CD8-positive, alpha-beta memory T cell (primary cell): ENCODE results near the gene NT5C. TPM values are rescaled to one million over a fixed set of nuclear protein-coding genes. Genes with fewer than 3 reads are reported as not detected.
"Not testable (repeated sequence)": the region's sequence is repeated elsewhere in the genome, so short reads cannot be mapped to it uniquely, and the experiment has no call there.

ENCODE experiments used
- CTCF ChIA-PET: fragments of 350-600 bp; sonication (Branson Sonifier 250); formaldehyde crosslinking; loops from one replicate; lab custom pipeline; 2021; ENCODE audit warnings: antibody characterized with exemption; lab: Charles Lee
- POLR2A ChIA-PET: fragments of 350-600 bp; sonication (Branson Sonifier 250); formaldehyde crosslinking; loops from one replicate; lab custom pipeline; 2021; ENCODE audit warnings: antibody characterized with exemption; lab: Charles Lee
- DNase-seq, 5 donors: peaks; one replicate each; pipeline versions ENCODE4 v3.0.0 to v3.0.0-alpha.2; 2020 to 2022; ENCODE audit warnings: mixed read lengths in 1 of 5
- H3K27ac ChIP-seq: one replicate; pipeline ENCODE4 v1.7.0; 2013; ENCODE audit warnings: low read depth, mild to moderate bottlenecking, low read length, moderate library complexity
- H3K27me3 ChIP-seq: 2 replicates; pipeline ENCODE4 v1.7.0; 2013; ENCODE audit warnings: low read length, mild to moderate bottlenecking; ENCODE audit not compliant: insufficient read depth, poor library complexity, severe bottlenecking
- H3K36me3 ChIP-seq: 2 replicates; pipeline ENCODE4 v1.7.0; 2013; ENCODE audit warnings: mild to moderate bottlenecking, low read length, moderate library complexity; ENCODE audit not compliant: insufficient read depth
- H3K4me1 ChIP-seq: 2 replicates; pipeline ENCODE4 v1.7.0; 2013; ENCODE audit warnings: mild to moderate bottlenecking, low read length, moderate library complexity; ENCODE audit not compliant: insufficient read depth
- H3K4me3 ChIP-seq: 2 replicates; pipeline ENCODE4 v1.7.0; 2013; ENCODE audit warnings: mild to moderate bottlenecking, low read length
- H3K9me3 ChIP-seq: 2 replicates; pipeline ENCODE4 v1.7.0; 2013; ENCODE audit warnings: mild to moderate bottlenecking, low read length
- H3K27ac Mint-ChIP-seq, 8 donors: one replicate each; pipeline ENCODE4 v1.8.0; 2020 to 2021; ENCODE audit warnings: mixed read lengths in 8 of 8, mild to moderate bottlenecking in 6 of 8, inconsistent platforms in 3 of 8, moderate library complexity in 3 of 8
- H3K27me3 Mint-ChIP-seq, 2 donors: one replicate each; pipeline ENCODE4 v1.8.0; 2020 to 2021; ENCODE audit warnings: mixed read lengths in 2 of 2, mild to moderate bottlenecking in 1 of 2, moderate library complexity in 1 of 2
- H3K36me3 Mint-ChIP-seq, 3 donors: one replicate each; pipeline ENCODE4 v1.8.0; 2020 to 2021; ENCODE audit warnings: mixed read lengths in 3 of 3, inconsistent platforms in 1 of 3, mild to moderate bottlenecking in 1 of 3
- H3K4me1 Mint-ChIP-seq, 3 donors: one replicate each; pipeline ENCODE4 v1.8.0; 2020 to 2021; ENCODE audit warnings: mixed read lengths in 3 of 3, inconsistent platforms in 1 of 3, mild to moderate bottlenecking in 1 of 3
- H3K4me3 Mint-ChIP-seq, 7 donors: one replicate each; pipeline ENCODE4 v1.8.0; 2020 to 2021; ENCODE audit warnings: mixed read lengths in 7 of 7, mild to moderate bottlenecking in 6 of 7, moderate library complexity in 4 of 7, inconsistent platforms in 2 of 7
- H3K9me3 Mint-ChIP-seq, 5 donors: one replicate each; pipeline ENCODE4 v1.8.0; 2020 to 2022; ENCODE audit warnings: mixed read lengths in 5 of 5, mild to moderate bottlenecking in 3 of 5, moderate library complexity in 2 of 5, inconsistent platforms in 1 of 5
- polyA plus RNA-seq: library from polyadenylated mRNA; unstranded; fragments of 300-500 nt; fragmentation: Illumina TruSeq; gene quantifications from one replicate; pipeline ENCODE4 v1.2.3, GENCODE V29; 2021
- total RNA-seq, 2 experiments: library from RNA; stranded (reverse); gene quantifications; one replicate each; pipeline ENCODE4 v1.2.3, GENCODE V29; 2021

The NT5C gene
- total and polyA plus RNA-seq, 3 experiments from 2014 or later: 42.3 to 84.8 (median 75.7) TPM

DNA sequence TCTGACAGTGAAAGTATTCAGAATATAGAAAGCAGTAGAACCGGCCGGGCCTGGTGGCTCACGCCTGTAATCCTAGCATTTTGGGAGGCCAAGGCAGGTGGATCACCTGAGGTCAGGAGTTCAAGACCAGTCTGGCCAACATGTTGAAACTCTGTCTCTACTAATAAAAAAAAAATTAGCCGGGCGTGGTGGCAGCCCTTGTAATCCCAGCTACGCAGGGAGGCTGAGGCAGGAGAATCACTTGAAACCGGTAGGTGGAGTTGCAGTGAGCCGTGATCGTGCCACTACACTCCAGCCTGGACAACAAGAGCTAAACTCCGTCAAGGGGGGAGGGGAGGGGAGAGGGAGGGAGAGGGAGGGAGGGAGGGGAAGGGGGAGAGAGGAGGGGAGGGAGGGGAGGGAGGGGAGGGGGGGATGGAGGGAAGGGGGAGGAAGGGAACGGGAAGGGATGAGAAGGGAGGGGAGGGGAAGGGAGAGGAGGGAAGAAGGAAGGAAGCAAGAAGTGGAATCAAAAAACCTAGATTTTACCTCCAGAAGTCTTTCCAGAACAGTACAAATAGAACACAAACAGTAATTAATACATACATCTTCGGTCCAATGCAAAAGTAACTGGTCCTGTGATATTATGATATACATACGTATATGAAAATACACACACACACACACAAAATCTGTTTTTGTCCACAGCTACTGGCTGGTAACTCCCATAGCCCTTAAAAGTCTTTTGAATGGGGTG is 10.9 kb upstream of the NT5C start:
- Mint-ChIP-seq H3K4me1 (peaks cover 12 to 18% (median 12%) of the 10 kb centered on the region in 3 donors), H3K9me3 (no peaks in the 10 kb centered on the region), H3K4me3 (peak overlapping the region in 1 of 7 donors; percentile 13), H3K27ac (peak overlapping the region in 1 of 8 donors; percentile 36), H3K27me3 (peaks cover 0 to 1% of the 10 kb centered on the region in 2 donors), H3K36me3 (peaks cover 0 to 54% (median 16%) of the 10 kb centered on the region in 3 donors)
- Histone ChIP-seq H3K4me3 (no peak overlapping the region), H3K27me3 (no peaks in the 10 kb centered on the region), H3K9me3 (no peaks in the 10 kb centered on the region), H3K36me3 (peaks cover 12% of the 10 kb centered on the region), H3K27ac (no peak overlapping the region), H3K4me1 (peaks cover 15% of the 10 kb centered on the region)
- DNase-seq: no peak
- CTCF ChIA-PET: interaction anchor here (2.0 kb wide), 1 partner anchor 11 kb away, joined by 9 read pairs; the partner anchor contains the start of gene NT5C
- POLR2A ChIA-PET: interaction anchor here (0.6 to 1.4 kb wide), 2 partner anchors 8 to 12 kb away, joined by 3 read pairs; partner anchors contain the start of gene JPT1

GRCh38 chr17:75138519-75138918 is 7.0 kb upstream of the NT5C start:
- no peak for DNase-seq
- Histone ChIP-seq H3K4me3 (no peak overlapping the region), H3K27ac (no peak overlapping the region), H3K27me3 (no peaks in the 10 kb centered on the region), H3K9me3 (no peaks in the 10 kb centered on the region), H3K4me1 (peaks cover 15% of the 10 kb centered on the region), H3K36me3 (no peaks in the 10 kb centered on the region)
- no peak overlapping the region for H3K4me3 Mint-ChIP-seq
- peak overlapping the region in 1 of 8 donors; percentile 66 for H3K27ac Mint-ChIP-seq
- no peaks in the 10 kb centered on the region for H3K9me3 Mint-ChIP-seq
- H3K4me1 Mint-ChIP-seq: peaks cover 10 to 18% (median 12%) of the 10 kb centered on the region in 3 donors
- CTCF ChIA-PET: no interaction called here
- POLR2A ChIA-PET: no interaction called here
- H3K36me3 Mint-ChIP-seq: peaks cover 0 to 29% (median 4%) of the 10 kb centered on the region in 3 donors
- H3K27me3 Mint-ChIP-seq: peaks cover 0 to 1% of the 10 kb centered on the region in 2 donors

- H3K4me3 Mint-ChIP-seq, H3K27me3 ChIP-seq, H3K4me3 ChIP-seq, DNase-seq, H3K9me3 ChIP-seq, H3K27me3 Mint-ChIP-seq, H3K9me3 Mint-ChIP-seq, H3K27ac ChIP-seq, CTCF ChIA-PET, H3K36me3 ChIP-seq: not testable (repeated sequence)
- Mint-ChIP-seq H3K4me1 (peaks cover 10 to 18% (median 12%) of the 10 kb centered on the region in 3 donors), H3K27ac (peak overlapping the region in 1 of 8 donors; percentile 47), H3K36me3 (peaks cover 0 to 26% (median 4%) of the 10 kb centered on the region in 3 donors)
- peaks cover 15% of the 10 kb centered on the region for H3K4me1 ChIP-seq
- POLR2A ChIA-PET: interaction anchor here (0.7 kb wide), 1 partner anchor 32 kb away, joined by 3 read pairs; no protein-coding TSS in a partner anchor
Observed at GRCh38 chr17:75137762-75138161, 6.2 kb upstream of the NT5C start.

- H3K36me3 Mint-ChIP-seq: peaks cover 0 to 18% (median 2%) of the 10 kb centered on the region in 3 donors
- H3K27me3 Mint-ChIP-seq: peaks cover 0 to 1% of the 10 kb centered on the region in 2 donors
- Histone ChIP-seq H3K4me3 (no peak overlapping the region), H3K27me3 (no peaks in the 10 kb centered on the region), H3K27ac (no peak overlapping the region), H3K9me3 (no peaks in the 10 kb centered on the region), H3K36me3 (no peaks in the 10 kb centered on the region), H3K4me1 (peaks cover 7% of the 10 kb centered on the region)
- DNase-seq: no peak
- ChIA-PET CTCF (interaction anchor here (0.9 to 1.2 kb wide), 2 partner anchors 22 to 174 kb away, joined by 3 to 4 read pairs; no protein-coding TSS in a partner anchor), POLR2A (no interaction called here)
- peak overlapping the region in 1 of 7 donors; percentile 55 for H3K4me3 Mint-ChIP-seq
- H3K4me1 Mint-ChIP-seq: peaks cover 7 to 13% (median 9%) of the 10 kb centered on the region in 3 donors
- no peaks in the 10 kb centered on the region for H3K9me3 Mint-ChIP-seq
- peak overlapping the region in 3 of 8 donors; percentile 19 to 66 (median 61) for H3K27ac Mint-ChIP-seq
Observed at GRCh38 chr17:75135946-75136345, 4.4 kb upstream of the NT5C start.

GRCh38 chr17:75135452-75135851 is 3.9 kb upstream of the NT5C start:
- H3K27ac ChIP-seq: no peak overlapping the region

DNA sequence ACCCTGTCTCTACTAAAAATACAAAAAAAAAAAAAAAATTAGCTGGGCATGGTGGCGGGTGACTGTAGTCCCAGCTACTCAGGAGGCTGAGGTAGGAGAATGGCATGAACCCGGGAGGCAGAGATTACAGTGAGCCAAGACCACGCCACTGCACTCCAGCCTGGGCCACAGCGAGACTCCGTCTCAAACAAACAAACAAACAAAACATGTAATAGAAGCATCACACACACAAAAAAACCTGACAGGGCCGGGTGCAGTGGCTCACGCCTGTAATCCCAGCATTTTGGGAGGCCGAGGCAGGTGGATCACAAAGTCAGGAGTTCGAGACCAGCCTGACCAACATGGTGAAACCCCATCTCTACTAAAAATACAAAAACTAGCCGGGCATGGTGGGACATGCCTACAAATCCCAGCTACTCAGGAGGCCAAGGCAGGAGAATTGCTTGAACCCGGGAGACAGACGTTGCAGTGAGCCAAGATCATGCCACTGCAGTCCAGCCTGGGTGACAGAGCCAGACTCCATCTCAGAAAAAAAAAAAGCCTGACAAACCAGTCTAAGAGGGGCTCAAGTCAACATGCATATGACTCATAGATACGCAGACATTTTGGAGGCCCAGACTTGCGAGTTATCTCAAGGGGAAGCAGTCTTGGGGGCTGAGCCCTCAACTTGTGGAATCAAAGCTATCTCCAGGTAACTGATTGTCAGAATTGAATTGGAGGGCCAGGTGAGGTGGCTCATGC is 2.2 kb upstream of the NT5C start:
- H3K9me3 Mint-ChIP-seq, H3K27me3 ChIP-seq, H3K27me3 Mint-ChIP-seq, H3K27ac ChIP-seq, DNase-seq, H3K4me1 ChIP-seq, H3K36me3 ChIP-seq, H3K9me3 ChIP-seq, H3K4me3 ChIP-seq: not testable (repeated sequence)
- ChIA-PET POLR2A (interaction anchor here (0.7 to 1.3 kb wide), 2 partner anchors 9 to 10 kb away, joined by 3 read pairs; no protein-coding TSS in a partner anchor), CTCF (interaction anchor here (1.6 to 4.0 kb wide), 2 partner anchors 19 to 38 kb away, joined by 6 to 19 read pairs; no protein-coding TSS in a partner anchor)
- peaks cover 0 to 24% (median 3%) of the 10 kb centered on the region in 3 donors for H3K36me3 Mint-ChIP-seq
- peak overlapping the region in 1 of 8 donors; percentile 90 for H3K27ac Mint-ChIP-seq
- H3K4me1 Mint-ChIP-seq: peaks cover 7 to 15% (median 11%) of the 10 kb centered on the region in 3 donors
- H3K4me3 Mint-ChIP-seq: peak overlapping the region in 3 of 7 donors; percentile 22 to 65 (median 60)

More at GRCh38 chr17:75135452-75135851, 3.9 kb upstream of the NT5C start:
- Mint-ChIP-seq H3K27ac (peak overlapping the region in 4 of 8 donors; percentile 19 to 81 (median 70)), H3K36me3 (peaks cover 0 to 20% (median 1%) of the 10 kb centered on the region in 3 donors), H3K27me3 (peaks cover 0 to 1% of the 10 kb centered on the region in 2 donors), H3K9me3 (no peaks in the 10 kb centered on the region), H3K4me3 (peak overlapping the region in 1 of 7 donors; percentile 53), H3K4me1 (peaks cover 8 to 12% (median 9%) of the 10 kb centered on the region in 3 donors)
- Histone ChIP-seq H3K27me3 (no peaks in the 10 kb centered on the region), H3K4me1 (peaks cover 7% of the 10 kb centered on the region), H3K36me3 (no peaks in the 10 kb centered on the region), H3K4me3 (no peak overlapping the region), H3K9me3 (no peaks in the 10 kb centered on the region)
- ChIA-PET CTCF (interaction anchor here (1.2 kb wide), 1 partner anchor 173 kb away, joined by 4 read pairs; no protein-coding TSS in a partner anchor), POLR2A (no interaction called here)
- DNase-seq: no peak

DNA sequence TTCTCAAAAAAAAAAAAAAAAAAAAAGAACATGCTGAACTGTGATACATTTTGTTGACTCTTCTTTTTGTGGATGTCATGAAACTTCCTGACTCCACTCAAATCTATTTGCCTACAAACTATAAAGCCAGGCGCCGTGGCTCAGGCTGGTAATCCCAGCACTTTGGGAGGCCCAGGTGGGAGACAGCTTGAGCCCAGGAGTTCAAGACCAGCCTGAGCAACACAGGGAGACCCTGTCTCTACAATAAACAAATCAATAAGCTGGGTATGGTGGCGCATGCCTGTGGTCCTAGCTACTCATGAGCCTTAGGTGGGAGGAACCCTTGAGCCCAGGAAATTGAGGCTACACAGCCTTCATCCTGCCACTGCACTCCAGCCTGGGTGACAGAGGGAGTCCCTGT is 1.5 kb upstream of the NT5C start:
- Mint-ChIP-seq H3K36me3 (peaks cover 0 to 28% (median 3%) of the 10 kb centered on the region in 3 donors), H3K27ac (peak overlapping the region in 1 of 8 donors; percentile 43), H3K9me3 (no peaks in the 10 kb centered on the region), H3K4me1 (peaks cover 7 to 15% (median 11%) of the 10 kb centered on the region in 3 donors), H3K4me3 (peak overlapping the region in 5 of 7 donors; percentile 54 to 89 (median 88)), H3K27me3 (peaks cover 0 to under 1% of the 10 kb centered on the region in 2 donors)
- Histone ChIP-seq H3K4me1 (peaks cover 10% of the 10 kb centered on the region), H3K27me3 (no peaks in the 10 kb centered on the region), H3K9me3 (no peaks in the 10 kb centered on the region), H3K4me3 (no peak overlapping the region), H3K27ac (no peak overlapping the region), H3K36me3 (peaks cover 8% of the 10 kb centered on the region)
- ChIA-PET CTCF (interaction anchor here (0.6 to 12.6 kb wide), 4 partner anchors 10 to 172 kb away, joined by 3 to 151 read pairs (median 15); partner anchors contain the start of gene ARMC7), POLR2A (interaction anchor here (0.7 to 3.1 kb wide), 5 partner anchors 9 to 60 kb away, joined by 3 to 12 read pairs (median 8); partner anchors contain the start of gene ARMC7)
- no peak for DNase-seq
